Measurements from ENCODE around the gene TMEFF2.

DNA sequence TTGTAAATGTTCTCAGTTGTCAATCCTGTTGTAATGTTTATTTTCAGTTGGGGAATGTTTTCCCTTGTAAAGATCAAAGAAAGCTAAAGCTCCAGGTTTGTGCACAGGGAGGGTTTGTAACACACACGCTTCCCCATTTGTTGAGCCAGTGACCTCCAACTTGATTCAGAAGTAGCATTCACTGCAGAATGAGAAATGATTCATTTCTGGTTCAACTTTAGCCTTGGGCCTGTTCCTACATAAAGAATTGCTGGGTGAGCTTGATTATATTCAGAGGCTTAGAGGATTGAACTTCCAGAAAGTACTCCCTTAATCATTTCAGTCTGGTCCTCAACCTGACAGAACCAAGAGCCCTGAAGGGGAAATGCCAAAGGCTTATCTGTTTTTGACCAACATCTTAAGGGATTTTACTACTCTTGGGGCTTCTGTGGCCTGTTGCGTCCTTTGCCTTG lies 277.3 kb downstream of the TMEFF2 start:
- TF ChIP-seq, protein P1, sequence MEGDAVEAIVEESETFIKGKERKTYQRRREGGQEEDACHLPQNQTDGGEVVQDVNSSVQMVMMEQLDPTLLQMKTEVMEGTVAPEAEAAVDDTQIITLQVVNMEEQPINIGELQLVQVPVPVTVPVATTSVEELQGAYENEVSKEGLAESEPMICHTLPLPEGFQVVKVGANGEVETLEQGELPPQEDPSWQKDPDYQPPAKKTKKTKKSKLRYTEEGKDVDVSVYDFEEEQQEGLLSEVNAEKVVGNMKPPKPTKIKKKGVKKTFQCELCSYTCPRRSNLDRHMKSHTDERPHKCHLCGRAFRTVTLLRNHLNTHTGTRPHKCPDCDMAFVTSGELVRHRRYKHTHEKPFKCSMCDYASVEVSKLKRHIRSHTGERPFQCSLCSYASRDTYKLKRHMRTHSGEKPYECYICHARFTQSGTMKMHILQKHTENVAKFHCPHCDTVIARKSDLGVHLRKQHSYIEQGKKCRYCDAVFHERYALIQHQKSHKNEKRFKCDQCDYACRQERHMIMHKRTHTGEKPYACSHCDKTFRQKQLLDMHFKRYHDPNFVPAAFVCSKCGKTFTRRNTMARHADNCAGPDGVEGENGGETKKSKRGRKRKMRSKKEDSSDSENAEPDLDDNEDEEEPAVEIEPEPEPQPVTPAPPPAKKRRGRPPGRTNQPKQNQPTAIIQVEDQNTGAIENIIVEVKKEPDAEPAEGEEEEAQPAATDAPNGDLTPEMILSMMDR (IDR thresholded peaks at IDR 0.05; ENCODE audit: low read depth, low read length), result no peak
- TF ChIP-seq POLR2A (IDR thresholded peaks at IDR 0.05; ENCODE audit: extremely low read depth, insufficient read length), result no peak

Measured in NB4 (cell line).